GM18907 (cell line): ENCODE results near the gene LYSET.
"Not testable (repeated sequence)": the region's sequence is repeated elsewhere in the genome, so short reads cannot be mapped to it uniquely, and the experiment has no call there.

Experiments
- ATAC-seq: cut with Tn5 transposase; IDR thresholded peaks from one replicate; pipeline ENCODE4 v1.9.1; 2021; ENCODE audit warnings: mild to moderate bottlenecking, moderate library complexity; ENCODE audit not compliant: unreplicated experiment

Gene LYSET, protein sequence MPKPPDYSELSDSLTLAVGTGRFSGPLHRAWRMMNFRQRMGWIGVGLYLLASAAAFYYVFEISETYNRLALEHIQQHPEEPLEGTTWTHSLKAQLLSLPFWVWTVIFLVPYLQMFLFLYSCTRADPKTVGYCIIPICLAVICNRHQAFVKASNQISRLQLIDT

GRCh38 chr14:93184391-93185348 is at the start of gene LYSET, which contains the start of gene MOAP1:
Gene LYSET, plus strand, starts transcription at chr14:93185317. Its CDS starts 89 bp downstream, at chr14:93185406.
Gene MOAP1, minus strand, starts transcription at chr14:93184897. Its CDS starts 655 bp downstream, at chr14:93184242.
- peak; percentile 88 for ATAC-seq

DNA sequence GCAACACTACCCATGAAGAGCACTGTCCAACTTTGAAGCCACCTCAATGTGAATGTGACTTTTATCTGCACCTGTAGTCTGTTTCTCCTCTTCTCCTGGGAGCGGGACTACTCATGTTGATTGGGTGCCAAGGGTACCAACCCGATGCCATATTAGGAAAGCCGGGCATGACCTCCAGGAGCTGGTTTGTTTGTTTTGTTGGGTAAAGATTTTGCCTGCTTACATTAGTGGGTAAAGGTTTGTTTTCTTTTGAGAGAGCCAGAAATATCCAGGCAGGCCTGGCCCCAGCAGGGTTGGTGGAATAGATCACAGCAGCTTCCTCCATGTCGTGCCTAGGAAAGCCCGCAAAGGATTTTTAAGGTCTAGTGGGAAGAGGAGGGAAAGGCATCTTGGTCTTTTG is 49.7 kb upstream of the LYSET start:
- ATAC-seq = no peak

DNA sequence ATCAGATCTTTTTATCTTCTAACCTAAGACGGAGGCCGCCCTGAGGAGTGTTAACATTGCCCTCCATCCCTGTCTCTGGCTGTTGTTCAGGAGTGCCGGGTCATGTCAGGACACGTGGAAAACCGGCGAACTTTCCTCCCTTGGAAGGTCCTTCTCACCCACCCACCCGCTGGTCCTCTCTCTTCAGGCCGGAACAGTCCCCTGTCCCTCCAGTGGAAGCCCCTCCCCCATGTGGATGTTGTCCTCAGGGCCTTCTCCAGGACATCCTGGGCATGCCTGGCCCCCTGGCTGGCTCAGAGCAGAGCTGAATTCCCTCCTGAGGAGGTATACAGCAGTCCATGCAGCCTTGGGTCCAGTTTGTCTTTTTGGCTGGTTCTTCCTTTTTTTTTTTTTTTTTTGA is 49.1 kb upstream of the LYSET start:
- ATAC-seq = no peak

- ATAC-seq = not testable (repeated sequence)
These were observed 48.6 kb upstream of the LYSET start for GRCh38 chr14:93136508-93136907.

DNA sequence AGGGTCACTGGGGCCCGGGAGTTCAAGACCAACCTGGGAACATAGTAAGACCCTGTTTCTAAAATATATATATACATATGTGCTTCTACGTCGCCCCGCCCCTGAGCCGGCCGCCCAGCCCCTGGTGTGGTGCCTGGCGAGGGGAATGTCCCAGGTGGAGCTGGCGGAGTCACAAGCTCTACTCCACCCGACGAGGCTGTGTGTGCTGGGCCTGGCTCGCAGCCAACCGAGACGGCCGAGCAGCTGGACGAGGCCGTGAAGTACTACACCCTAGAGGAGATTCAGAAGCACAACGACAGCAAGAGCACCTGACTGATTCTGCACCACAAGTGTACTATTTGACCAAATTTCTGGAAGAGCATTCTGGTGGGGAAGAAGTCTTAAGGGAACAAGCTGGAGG is 47.3 kb upstream of the LYSET start:
- ATAC-seq = no peak

GRCh38 chr14:93142854-93143652 is 42.1 kb upstream of the LYSET start:
- no peak for ATAC-seq

- peak; percentile 86 for ATAC-seq
These were observed 39.0 kb upstream of the LYSET start for GRCh38 chr14:93146119-93146518.

DNA sequence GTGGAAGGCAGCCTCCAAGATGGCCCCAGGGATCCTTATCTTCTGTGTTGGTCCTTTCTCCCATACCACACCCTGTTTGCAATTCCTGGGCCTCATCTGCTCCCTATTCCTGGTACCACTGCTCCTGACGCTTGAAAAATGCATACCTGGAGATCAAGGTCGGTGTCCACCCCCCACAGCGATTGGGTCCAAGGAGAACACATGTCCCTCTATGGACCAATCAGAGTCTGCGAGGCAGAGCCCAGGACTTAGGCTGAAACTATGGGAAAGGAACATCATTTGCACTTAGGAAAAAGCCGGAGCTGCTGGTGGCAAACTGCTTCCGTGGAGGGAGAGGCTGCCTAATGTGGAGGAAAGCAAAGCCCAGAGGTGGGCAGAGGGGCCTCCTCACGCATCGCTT is 36.1 kb upstream of the LYSET start:
- no peak for ATAC-seq

GRCh38 chr14:93150227-93151208 is 34.6 kb upstream of the LYSET start:
- ATAC-seq = no peak

GRCh38 chr14:93153121-93153520 is 32.0 kb upstream of the LYSET start:
- ATAC-seq = no peak

DNA sequence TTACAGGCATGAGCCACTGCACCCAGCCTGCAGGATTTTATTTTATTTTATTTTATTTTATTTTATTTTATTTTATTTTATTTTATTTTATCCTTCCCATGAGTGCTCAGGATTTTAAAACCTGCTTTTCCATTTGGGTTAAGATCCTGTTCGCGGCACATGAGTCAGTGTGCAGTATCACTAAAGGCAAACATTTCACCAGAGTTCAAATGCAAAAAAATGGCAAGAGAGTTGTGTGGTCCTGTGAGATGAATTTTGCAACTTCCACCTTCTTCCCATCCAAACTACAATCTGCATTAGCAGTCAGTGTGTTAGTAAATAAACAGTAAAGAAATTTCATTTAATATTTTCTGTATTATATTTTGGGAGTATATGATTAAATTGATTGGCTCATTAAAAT is 29.4 kb upstream of the LYSET start:
- no peak for ATAC-seq

- ATAC-seq = no peak
These were observed 28.3 kb upstream of the LYSET start for GRCh38 chr14:93156693-93157369.

DNA sequence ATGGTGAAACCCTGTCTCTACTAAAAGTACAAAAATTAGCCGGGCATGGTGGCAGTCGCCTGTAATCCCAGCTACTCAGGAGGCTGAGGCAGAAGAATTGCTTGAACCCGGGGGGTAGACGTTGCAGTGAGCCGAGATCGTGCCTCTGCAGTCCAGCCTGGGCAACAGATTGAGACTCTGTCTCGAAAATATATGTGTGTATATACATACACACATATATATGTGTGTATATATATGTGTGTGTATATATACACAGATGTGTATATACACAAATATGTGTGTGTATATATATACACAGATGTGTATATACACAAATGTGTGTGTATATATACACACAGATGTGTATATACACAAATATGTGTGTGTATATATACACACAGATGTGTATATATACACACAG is 26.8 kb upstream of the LYSET start:
- not testable (repeated sequence) for ATAC-seq

GRCh38 chr14:93159625-93160352 is 25.3 kb upstream of the LYSET start:
- ATAC-seq = not testable (repeated sequence)

DNA sequence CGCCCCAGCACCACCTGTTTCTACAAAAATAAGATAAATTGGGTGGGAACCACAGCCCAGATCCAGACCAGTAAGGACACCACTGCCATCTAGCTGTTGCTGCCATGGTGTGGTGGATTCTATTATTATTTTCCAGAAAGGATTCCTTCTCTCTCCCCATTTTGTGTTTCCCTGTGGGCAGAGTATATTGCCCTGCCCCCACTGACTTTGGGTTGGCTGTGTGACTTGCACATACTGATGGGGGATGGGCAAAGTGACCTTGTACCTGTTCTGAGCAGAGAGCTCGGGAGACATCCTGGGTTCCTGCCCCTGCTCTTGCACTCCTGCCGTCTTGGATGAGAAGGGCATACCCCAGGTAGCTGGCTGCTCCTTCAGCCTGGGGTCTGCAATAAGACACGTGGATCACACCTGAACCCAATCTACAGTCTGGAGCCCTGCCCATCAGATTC is 24.7 kb upstream of the LYSET start:
- no peak for ATAC-seq

DNA sequence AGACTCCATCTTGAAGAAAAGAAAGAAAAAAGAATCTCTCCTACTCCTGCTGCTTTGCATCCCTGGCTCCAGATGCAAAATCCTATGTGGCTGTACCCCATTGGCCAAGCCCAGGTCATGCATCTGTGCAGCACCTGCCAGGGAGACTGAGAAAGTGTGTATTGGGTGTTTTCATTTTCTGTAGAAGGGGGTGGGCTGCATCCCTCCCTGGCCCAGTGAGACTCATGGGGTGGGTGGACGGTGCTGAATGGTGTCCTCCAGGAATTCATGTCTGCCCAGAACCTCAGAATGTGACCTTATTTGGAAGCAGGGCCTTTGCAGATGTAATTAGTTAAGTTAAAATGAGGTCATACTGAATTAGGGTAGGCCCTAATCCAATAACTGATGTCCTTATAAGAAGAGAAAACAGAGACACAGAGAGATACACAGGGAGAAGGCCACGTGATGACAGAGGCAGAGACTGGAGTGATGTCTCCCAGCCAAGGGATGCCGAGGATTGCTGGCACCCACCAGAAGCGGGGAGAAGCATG is 23.6 kb upstream of the LYSET start:
- ATAC-seq = no peak

DNA sequence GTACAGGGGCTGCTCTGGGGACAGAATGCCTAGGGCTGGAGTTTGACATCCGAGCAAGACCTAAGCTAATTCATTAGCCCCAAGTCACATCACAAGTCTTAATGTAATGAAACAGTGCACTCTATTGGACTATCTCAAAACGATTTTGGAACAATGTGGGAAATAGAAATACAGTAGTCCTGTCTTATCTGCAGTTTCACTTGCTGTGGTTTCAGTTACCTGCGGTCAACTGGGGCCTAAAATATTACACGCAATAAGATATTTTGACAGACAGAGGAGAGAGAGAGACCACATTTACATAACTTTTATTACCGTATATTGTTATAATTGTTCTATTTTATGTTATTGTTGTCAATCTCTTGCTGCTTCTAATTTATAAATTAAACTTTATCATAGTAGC is 21.6 kb upstream of the LYSET start:
- ATAC-seq = peak; percentile 44
